Measurements from ENCODE around the gene HNF4A.
A peak's percentile ranks its signal among the peaks of the same experiment; 100 is the strongest.

Gene HNF4A

DNA sequence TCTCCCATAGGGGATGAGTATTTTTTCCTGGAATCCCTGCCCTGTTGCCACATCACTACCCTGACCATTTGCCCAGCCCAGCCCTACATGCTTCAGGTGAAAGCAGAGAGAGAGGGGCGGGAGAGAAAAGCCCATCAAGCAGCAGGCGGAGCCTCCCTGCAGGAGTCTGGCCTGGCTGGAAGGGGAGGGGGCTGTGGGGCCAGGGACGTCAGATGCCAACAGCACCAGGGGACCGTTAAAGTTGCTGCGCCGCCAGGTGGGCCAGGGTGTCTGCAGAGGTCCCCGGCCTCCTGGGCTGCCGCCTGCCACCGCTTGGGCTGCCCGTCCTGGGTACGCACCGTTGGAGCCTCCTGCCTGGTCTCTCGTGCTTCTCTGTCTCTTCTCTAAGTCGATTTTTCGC, 19.4 kb upstream of the HNF4A start:
- H3K4me3 ChIP-seq (ENCODE audit: low read depth, low read length): no peak overlapping the region
- POLR2A ChIA-PET: no interaction called here
- H3K27ac ChIP-seq (ENCODE audit: extremely low read depth, low read depth, low read length): no peak overlapping the region
- no peaks in the 10 kb centered on the region for H3K9me3 ChIP-seq (ENCODE audit: control insufficient read depth, insufficient read depth, low read depth, low read length)
- TF ChIP-seq RBAK (tag by site-specific recombination; IDR thresholded peaks at IDR 0.05) (no peak), ZIC2 (tag by site-specific recombination; IDR thresholded peaks at IDR 0.05) (peak; percentile 23; the same call in 1 of the 2 replicates), ZNF621 (tag by site-specific recombination; IDR thresholded peaks at IDR 0.05) (no peak), YY1 (tag by site-specific recombination; IDR thresholded peaks at IDR 0.05) (no peak), IKZF3 (tag by site-specific recombination; IDR thresholded peaks at IDR 0.05) (no peak)
- CTCF ChIA-PET: no interaction called here
- no peaks in the 10 kb centered on the region for H3K36me3 ChIP-seq (ENCODE audit: control insufficient read depth in 2 of 2, insufficient read depth in 1 of 2, low read length in 2 of 2)
- no peaks in the 10 kb centered on the region for H3K4me1 ChIP-seq (ENCODE audit: control insufficient read depth, insufficient read depth, low read length)

DNA sequence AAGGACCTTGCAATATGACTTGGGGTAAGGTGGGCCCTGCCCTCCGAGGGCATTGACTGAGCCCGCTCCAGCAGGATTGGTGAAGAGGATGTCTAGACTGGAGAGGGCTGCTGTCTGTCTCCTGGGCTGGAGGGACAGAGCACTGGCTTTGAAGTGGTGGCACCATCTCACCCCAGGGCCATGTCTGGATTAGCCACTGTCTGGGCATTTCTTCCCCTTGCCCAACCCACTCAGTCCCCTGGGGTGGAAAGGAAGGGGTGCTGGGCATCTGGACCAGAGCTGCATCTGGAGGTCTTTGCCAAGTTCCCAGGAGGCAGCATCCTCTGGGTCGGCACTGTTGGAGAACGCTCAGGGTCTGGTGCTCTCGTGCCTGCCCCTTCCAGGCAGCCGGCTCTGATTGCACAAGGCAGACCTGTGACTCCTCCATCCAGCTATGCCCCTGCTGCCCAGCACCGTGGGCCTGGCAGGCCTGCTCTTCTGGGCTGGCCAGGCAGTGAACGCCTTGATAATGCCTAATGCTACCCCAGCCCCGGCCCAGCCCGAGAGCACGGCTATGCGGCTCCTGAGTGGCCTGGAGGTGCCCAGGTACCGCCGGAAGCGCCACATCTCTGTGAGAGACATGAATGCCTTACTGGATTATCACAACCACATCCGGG, 18.6 kb upstream of the HNF4A start, which contains the start of gene R3HDML:
R3HDML (plus strand) TSS at position 319 of the 656 bp plus-strand sequence; CDS start at position 434, 115 bp downstream.
- ChIA-PET POLR2A (no interaction called here), CTCF (interaction anchor here (1.0 kb wide), 1 partner anchor 47 kb away, joined by 3 read pairs; no protein-coding TSS in a partner anchor)
- H3K27ac ChIP-seq (ENCODE audit: extremely low read depth, low read depth, low read length): no peak within 1 kb of the TSS

DNA sequence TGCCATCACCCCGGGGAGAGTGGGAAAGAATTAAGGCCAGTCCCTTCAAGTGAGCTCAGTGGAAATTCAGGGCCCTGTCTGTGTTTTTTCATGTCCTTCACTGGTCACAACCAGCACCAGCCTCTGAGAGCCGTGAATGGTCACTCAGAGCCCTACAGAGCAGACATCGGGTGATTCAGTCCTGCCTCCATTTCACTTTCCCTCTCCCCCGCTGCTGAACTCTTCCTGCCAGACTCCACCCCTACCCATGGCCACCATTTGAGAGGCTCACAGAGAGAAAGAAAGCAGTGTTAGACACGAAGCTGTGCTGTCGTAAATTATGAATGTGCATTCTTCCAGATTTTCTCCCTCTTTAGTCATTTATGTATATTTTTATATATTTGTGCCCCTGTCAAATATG, 13.3 kb upstream of the HNF4A start:
- H3K4me3 ChIP-seq (ENCODE audit: low read depth, low read length): no peak overlapping the region
- POLR2A ChIA-PET: no interaction called here

More for the DNA sequence above, 18.6 kb upstream of the HNF4A start, which contains the start of gene R3HDML:
- H3K4me1 ChIP-seq (ENCODE audit: control insufficient read depth, insufficient read depth, low read length): no peaks in the 10 kb centered on the region
- no peaks in the 10 kb centered on the region for H3K9me3 ChIP-seq (ENCODE audit: control insufficient read depth, insufficient read depth, low read depth, low read length)
- H3K36me3 ChIP-seq (ENCODE audit: control insufficient read depth in 2 of 2, insufficient read depth in 1 of 2, low read length in 2 of 2): no peaks in the 10 kb centered on the region
- no peak for TF ChIP-seq ZNF302 (tag by site-specific recombination; IDR thresholded peaks at IDR 0.05; ENCODE audit: low read depth)
- no peak within 1 kb of the TSS for H3K4me3 ChIP-seq (ENCODE audit: low read depth, low read length)

More for the DNA sequence above, 13.3 kb upstream of the HNF4A start:
- H3K27ac ChIP-seq (ENCODE audit: extremely low read depth, low read depth, low read length): no peak overlapping the region
- TF ChIP-seq OVOL3 (tag by site-specific recombination; IDR thresholded peaks at IDR 0.05) (no peak), SCRT1 (tag by site-specific recombination; IDR thresholded peaks at IDR 0.05; ENCODE audit: borderline replicate concordance) (no peak), BCL11A (tag by site-specific recombination; IDR thresholded peaks at IDR 0.05; ENCODE audit: low read depth) (no peak), ZNF202 (tag by site-specific recombination; IDR thresholded peaks at IDR 0.05; ENCODE audit: borderline replicate concordance) (no peak), ZNF837 (tag by site-specific recombination; IDR thresholded peaks at IDR 0.05) (no peak), SCRT2 (tag by site-specific recombination; IDR thresholded peaks at IDR 0.05) (no peak), ZNF76 (tag by site-specific recombination; IDR thresholded peaks at IDR 0.05; ENCODE audit: borderline replicate concordance, low read depth) (no peak), SP3 (tag by site-specific recombination; IDR thresholded peaks at IDR 0.05) (no peak), ZBTB20 (tag by site-specific recombination; IDR thresholded peaks at IDR 0.05) (no peak), ZNF302 (tag by site-specific recombination; IDR thresholded peaks at IDR 0.05; ENCODE audit: low read depth) (no peak), ZNF626 (tag by site-specific recombination; IDR thresholded peaks at IDR 0.05) (no peak), ZNF558 (tag by site-specific recombination; IDR thresholded peaks at IDR 0.05) (no peak), ZNF394 (tag by site-specific recombination; IDR thresholded peaks at IDR 0.05; ENCODE audit: borderline replicate concordance) (no peak), ZEB2 (tag by site-specific recombination; IDR thresholded peaks at IDR 0.05) (no peak), ZNF292 (tag by site-specific recombination; IDR thresholded peaks at IDR 0.05; ENCODE audit: borderline replicate concordance, low read depth) (no peak)
- TF ChIP-seq, protein P1, sequence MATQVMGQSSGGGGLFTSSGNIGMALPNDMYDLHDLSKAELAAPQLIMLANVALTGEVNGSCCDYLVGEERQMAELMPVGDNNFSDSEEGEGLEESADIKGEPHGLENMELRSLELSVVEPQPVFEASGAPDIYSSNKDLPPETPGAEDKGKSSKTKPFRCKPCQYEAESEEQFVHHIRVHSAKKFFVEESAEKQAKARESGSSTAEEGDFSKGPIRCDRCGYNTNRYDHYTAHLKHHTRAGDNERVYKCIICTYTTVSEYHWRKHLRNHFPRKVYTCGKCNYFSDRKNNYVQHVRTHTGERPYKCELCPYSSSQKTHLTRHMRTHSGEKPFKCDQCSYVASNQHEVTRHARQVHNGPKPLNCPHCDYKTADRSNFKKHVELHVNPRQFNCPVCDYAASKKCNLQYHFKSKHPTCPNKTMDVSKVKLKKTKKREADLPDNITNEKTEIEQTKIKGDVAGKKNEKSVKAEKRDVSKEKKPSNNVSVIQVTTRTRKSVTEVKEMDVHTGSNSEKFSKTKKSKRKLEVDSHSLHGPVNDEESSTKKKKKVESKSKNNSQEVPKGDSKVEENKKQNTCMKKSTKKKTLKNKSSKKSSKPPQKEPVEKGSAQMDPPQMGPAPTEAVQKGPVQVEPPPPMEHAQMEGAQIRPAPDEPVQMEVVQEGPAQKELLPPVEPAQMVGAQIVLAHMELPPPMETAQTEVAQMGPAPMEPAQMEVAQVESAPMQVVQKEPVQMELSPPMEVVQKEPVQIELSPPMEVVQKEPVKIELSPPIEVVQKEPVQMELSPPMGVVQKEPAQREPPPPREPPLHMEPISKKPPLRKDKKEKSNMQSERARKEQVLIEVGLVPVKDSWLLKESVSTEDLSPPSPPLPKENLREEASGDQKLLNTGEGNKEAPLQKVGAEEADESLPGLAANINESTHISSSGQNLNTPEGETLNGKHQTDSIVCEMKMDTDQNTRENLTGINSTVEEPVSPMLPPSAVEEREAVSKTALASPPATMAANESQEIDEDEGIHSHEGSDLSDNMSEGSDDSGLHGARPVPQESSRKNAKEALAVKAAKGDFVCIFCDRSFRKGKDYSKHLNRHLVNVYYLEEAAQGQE (tag by site-specific recombination; IDR thresholded peaks at IDR 0.05): no peak
- TF ChIP-seq, protein P2, sequence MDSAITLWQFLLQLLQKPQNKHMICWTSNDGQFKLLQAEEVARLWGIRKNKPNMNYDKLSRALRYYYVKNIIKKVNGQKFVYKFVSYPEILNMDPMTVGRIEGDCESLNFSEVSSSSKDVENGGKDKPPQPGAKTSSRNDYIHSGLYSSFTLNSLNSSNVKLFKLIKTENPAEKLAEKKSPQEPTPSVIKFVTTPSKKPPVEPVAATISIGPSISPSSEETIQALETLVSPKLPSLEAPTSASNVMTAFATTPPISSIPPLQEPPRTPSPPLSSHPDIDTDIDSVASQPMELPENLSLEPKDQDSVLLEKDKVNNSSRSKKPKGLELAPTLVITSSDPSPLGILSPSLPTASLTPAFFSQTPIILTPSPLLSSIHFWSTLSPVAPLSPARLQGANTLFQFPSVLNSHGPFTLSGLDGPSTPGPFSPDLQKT (IDR thresholded peaks at IDR 0.05; ENCODE audit: borderline replicate concordance, low read depth, low read length): no peak
- TF ChIP-seq, protein P3, sequence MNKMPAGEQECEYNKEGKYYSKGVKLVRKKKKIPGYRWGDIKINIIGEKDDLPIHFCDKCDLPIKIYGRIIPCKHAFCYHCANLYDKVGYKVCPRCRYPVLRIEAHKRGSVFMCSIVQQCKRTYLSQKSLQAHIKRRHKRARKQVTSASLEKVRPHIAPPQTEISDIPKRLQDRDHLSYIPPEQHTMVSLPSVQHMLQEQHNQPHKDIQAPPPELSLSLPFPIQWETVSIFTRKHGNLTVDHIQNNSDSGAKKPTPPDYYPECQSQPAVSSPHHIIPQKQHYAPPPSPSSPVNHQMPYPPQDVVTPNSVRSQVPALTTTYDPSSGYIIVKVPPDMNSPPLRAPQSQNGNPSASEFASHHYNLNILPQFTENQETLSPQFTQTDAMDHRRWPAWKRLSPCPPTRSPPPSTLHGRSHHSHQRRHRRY (tag by site-specific recombination; IDR thresholded peaks at IDR 0.05): no peak
- TF ChIP-seq, protein P4, sequence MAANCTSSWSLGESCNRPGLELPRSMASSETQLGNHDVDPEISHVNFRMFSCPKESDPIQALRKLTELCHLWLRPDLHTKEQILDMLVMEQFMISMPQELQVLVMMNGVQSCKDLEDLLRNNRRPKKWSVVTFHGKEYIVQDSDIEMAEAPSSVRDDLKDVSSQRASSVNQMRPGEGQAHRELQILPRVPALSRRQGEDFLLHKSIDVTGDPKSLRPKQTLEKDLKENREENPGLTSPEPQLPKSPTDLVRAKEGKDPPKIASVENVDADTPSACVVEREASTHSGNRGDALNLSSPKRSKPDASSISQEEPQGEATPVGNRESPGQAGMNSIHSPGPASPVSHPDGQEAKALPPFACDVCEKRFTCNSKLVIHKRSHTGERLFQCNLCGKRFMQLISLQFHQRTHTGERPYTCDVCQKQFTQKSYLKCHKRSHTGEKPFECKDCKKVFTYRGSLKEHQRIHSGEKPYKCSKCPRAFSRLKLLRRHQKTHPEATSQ (tag by site-specific recombination; IDR thresholded peaks at IDR 0.05): no peak
- no peaks in the 10 kb centered on the region for H3K4me1 ChIP-seq (ENCODE audit: control insufficient read depth, insufficient read depth, low read length)
- H3K9me3 ChIP-seq (ENCODE audit: control insufficient read depth, insufficient read depth, low read depth, low read length): no peaks in the 10 kb centered on the region
- CTCF ChIA-PET: interaction anchor here (1.0 to 4.5 kb wide), 2 partner anchors 10 to 31 kb away, joined by 3 to 23 read pairs; partner anchors contain the start of gene FITM2
- no peaks in the 10 kb centered on the region for H3K36me3 ChIP-seq (ENCODE audit: control insufficient read depth in 2 of 2, insufficient read depth in 1 of 2, low read length in 2 of 2)
